H1 (cell line): ENCODE data around the gene FUBP3. TPM values are rescaled to one million over a fixed set of nuclear protein-coding genes. Genes with fewer than 3 reads are reported as not detected.

ENCODE experiments used
- CTCF ChIA-PET: fragments of 300-600 bp; sonication (Branson Sonifier 250); formaldehyde crosslinking; loops from one replicate; lab custom pipeline; 2021; ENCODE audit not compliant: partially characterized antibody; lab: Charles Lee
- POLR2A ChIA-PET: fragments of 300-600 bp; sonication (Branson Sonifier 250); formaldehyde crosslinking; loops from one replicate; lab custom pipeline; 2021; ENCODE audit warnings: inconsistent platforms; ENCODE audit not compliant: partially characterized antibody; lab: Charles Lee
- DNase-seq, 2 experiments: peaks; one replicate each; pipeline versions ENCODE4 v3.0.0 to v3.0.0-alpha.2; 2010 to 2022; ENCODE audit warnings: low spot score in 2 of 2, low read depth in 1 of 2, mixed read lengths in 1 of 2
- FAIRE-seq: peaks from 2 replicates; lab custom pipeline; 2011; peaks lifted over from hg19 to GRCh38; lab: Jason Lieb, UNC
- H2AFZ ChIP-seq: 2 replicates; pipeline ENCODE4 v1.8.1; 2012; ENCODE audit warnings: low read length, inconsistent platforms
- H2AK5ac ChIP-seq: 2 replicates; pipeline ENCODE4 v1.6.1; 2013; ENCODE audit warnings: low read depth, low read length
- H2BK120ac ChIP-seq: replicated peaks from 2 replicates; pipeline ENCODE3; 2013; ENCODE audit warnings: low read depth, low read length, inconsistent platforms
- H2BK12ac ChIP-seq: 2 replicates; pipeline ENCODE4 v1.6.1; 2013; ENCODE audit warnings: low read depth, low read length
- H2BK15ac ChIP-seq: 2 replicates; pipeline ENCODE4 v1.6.1; 2013; ENCODE audit warnings: low read length
- H2BK20ac ChIP-seq: 2 replicates; pipeline ENCODE4 v1.6.1; 2013; ENCODE audit warnings: low read length
- H2BK5ac ChIP-seq: 2 replicates; pipeline ENCODE4 v1.6.1; 2013; ENCODE audit warnings: low read depth, low read length
- H3K14ac ChIP-seq: 2 replicates; pipeline ENCODE4 v1.6.1; 2013; ENCODE audit warnings: inconsistent platforms; ENCODE audit not compliant: insufficient read length
- H3K18ac ChIP-seq: 2 replicates; pipeline ENCODE4 v1.6.1; 2013; ENCODE audit warnings: low read length; ENCODE audit errors: extremely low read depth
- H3K23ac ChIP-seq: 2 replicates; pipeline ENCODE4 v1.6.1; 2013; ENCODE audit warnings: inconsistent platforms; ENCODE audit not compliant: insufficient read length
- H3K23me2 ChIP-seq: 2 replicates; pipeline ENCODE4 v1.6.1; 2013; ENCODE audit warnings: low read depth, low read length
- H3K27ac ChIP-seq: 2 replicates; pipeline ENCODE4 v1.6.1; 2011; ENCODE audit warnings: low read depth, low read length, inconsistent platforms
- H3K27me3 ChIP-seq, 4 experiments: replicated peaks in 1 of 4; 1 replicate in 1 of 4; 2 replicates in 3 of 4; pipeline versions ENCODE4 v1.6.1 to v1.8.1; 2011 to 2013; ENCODE audit warnings: low read length in 3 of 4, mild to moderate bottlenecking in 3 of 4, inconsistent platforms in 2 of 4, mixed read lengths in 2 of 4, moderate library complexity in 1 of 4; ENCODE audit not compliant: control insufficient read depth in 3 of 4, insufficient read depth in 3 of 4; ENCODE audit errors: extremely low read depth in 1 of 4
- H3K36me3 ChIP-seq, 4 experiments: 2 replicates each; pipeline versions ENCODE4 v1.6.1 to v1.8.1; 2011 to 2013; ENCODE audit warnings: mild to moderate bottlenecking in 4 of 4, low read length in 3 of 4, moderate library complexity in 2 of 4, control low read depth in 1 of 4, inconsistent platforms in 1 of 4; ENCODE audit not compliant: insufficient read depth in 4 of 4, control insufficient read depth in 2 of 4
- H3K4ac ChIP-seq: replicated peaks from 2 replicates; pipeline ENCODE3; 2013; ENCODE audit warnings: low read length, low read depth, mixed read lengths, inconsistent platforms; ENCODE audit not compliant: insufficient read length
- H3K4me1 ChIP-seq, 4 experiments: replicated peaks in 1 of 4; 1 replicate in 1 of 4; 2 replicates in 3 of 4; pipeline versions ENCODE4 v1.6.1 to v1.8.1; 2011 to 2013; ENCODE audit warnings: low read length in 3 of 4, inconsistent platforms in 2 of 4, mixed read lengths in 1 of 4; ENCODE audit not compliant: insufficient read depth in 4 of 4, control insufficient read depth in 3 of 4
- H3K4me2 ChIP-seq, 2 experiments: 2 replicates each; pipeline versions ENCODE4 v1.6.1 to v1.8.1; 2011 to 2013; ENCODE audit warnings: low read depth in 2 of 2, low read length in 2 of 2, control low read depth in 1 of 2, inconsistent platforms in 1 of 2, mild to moderate bottlenecking in 1 of 2; ENCODE audit not compliant: insufficient read depth in 1 of 2
- H3K4me3 ChIP-seq, 4 experiments: fragments of 200-600, 300-600 bp in 1 of 4; sonication (generic), shearing (Covaris generic), sonication (Bioruptor Twin) in 1 of 4; 2 replicates each; pipeline versions ENCODE4 v1.5.1 to v1.8.1; 2011 to 2016; ENCODE audit warnings: low read length in 4 of 4, low read depth in 3 of 4, control low read depth in 2 of 4, inconsistent platforms in 2 of 4, mild to moderate bottlenecking in 2 of 4, mixed read lengths in 1 of 4, moderate library complexity in 1 of 4; ENCODE audit not compliant: insufficient read depth in 2 of 4; ENCODE audit errors: extremely low read depth in 1 of 4
- H3K56ac ChIP-seq: replicated peaks from 2 replicates; pipeline ENCODE3; 2013; ENCODE audit warnings: low read depth, mild to moderate bottlenecking, mixed read lengths, low read length, inconsistent platforms; ENCODE audit not compliant: insufficient read length
- H3K79me1 ChIP-seq: 2 replicates; pipeline ENCODE4 v1.6.1; 2013; ENCODE audit warnings: low read depth, low read length, control low read depth
- H3K79me2 ChIP-seq, 2 experiments: 2 replicates each; pipeline versions ENCODE4 v1.6.1 to v1.8.1; 2012 to 2013; ENCODE audit warnings: low read length in 2 of 2, mild to moderate bottlenecking in 2 of 2, inconsistent platforms in 1 of 2; ENCODE audit not compliant: insufficient read depth in 2 of 2, control insufficient read depth in 1 of 2
- H3K9ac ChIP-seq, 4 experiments: replicated peaks in 1 of 4; 1 replicate in 1 of 4; 2 replicates in 3 of 4; pipeline versions ENCODE4 v1.6.1 to v1.8.1; 2011 to 2013; ENCODE audit warnings: low read depth in 3 of 4, low read length in 3 of 4, control low read depth in 2 of 4, mild to moderate bottlenecking in 2 of 4, moderate library complexity in 2 of 4, inconsistent platforms in 1 of 4; ENCODE audit errors: extremely low read depth in 1 of 4
- H3K9me3 ChIP-seq, 2 experiments: 2 replicates each; pipeline versions ENCODE4 v1.6.1 to v1.8.1; 2012 to 2013; ENCODE audit warnings: mild to moderate bottlenecking in 2 of 2, moderate library complexity in 2 of 2, control low read depth in 1 of 2, inconsistent platforms in 1 of 2, low read depth in 1 of 2, low read length in 1 of 2, mixed read lengths in 1 of 2; ENCODE audit not compliant: insufficient read depth in 2 of 2
- H4K20me1 ChIP-seq, 2 experiments: replicated peaks in 1 of 2; 2 replicates each; pipeline versions ENCODE3 to v1.8.1; 2011 to 2013; ENCODE audit warnings: inconsistent platforms in 2 of 2, low read length in 2 of 2, mild to moderate bottlenecking in 1 of 2; ENCODE audit not compliant: insufficient read depth in 2 of 2, control insufficient read depth in 1 of 2
- H4K5ac ChIP-seq: 2 replicates; pipeline ENCODE4 v1.6.1; 2013; ENCODE audit warnings: low read length, low read depth, mixed read lengths, inconsistent platforms; ENCODE audit not compliant: insufficient read length
- H4K8ac ChIP-seq: 2 replicates; pipeline ENCODE4 v1.8.0; 2013; ENCODE audit warnings: mild to moderate bottlenecking, moderate library complexity, low read length, inconsistent platforms; ENCODE audit not compliant: insufficient read depth; ENCODE audit errors: extremely low read depth
- H4K91ac ChIP-seq: replicated peaks from 2 replicates; pipeline ENCODE3; 2013; ENCODE audit warnings: low read length, mixed read lengths, inconsistent platforms; ENCODE audit not compliant: insufficient read length
- ATF3 ChIP-seq: IDR thresholded peaks from 2 replicates; pipeline ENCODE4 v1.6.1; 2011; ENCODE audit warnings: low read depth, mild to moderate bottlenecking, low read length; ENCODE audit not compliant: insufficient read depth
- CREB1 ChIP-seq: IDR thresholded peaks from 2 replicates; pipeline ENCODE4 v1.6.1; 2012; ENCODE audit warnings: inconsistent platforms
- NANOG ChIP-seq: IDR thresholded peaks from 2 replicates; pipeline ENCODE4 v1.6.1; 2011; ENCODE audit warnings: low read length, low read depth, mild to moderate bottlenecking, inconsistent platforms; ENCODE audit not compliant: insufficient read depth, poor library complexity, severe bottlenecking
- RXRA ChIP-seq: IDR thresholded peaks from 2 replicates; pipeline ENCODE4 v1.6.1; 2011; ENCODE audit warnings: low read depth, mild to moderate bottlenecking, low read length, moderate library complexity; ENCODE audit not compliant: insufficient read depth
- SP1 ChIP-seq: IDR thresholded peaks from 2 replicates; pipeline ENCODE4 v1.6.1; 2011; ENCODE audit warnings: low read depth, low read length
- WGBS, 2 experiments: shearing (Covaris generic) in 1 of 2; methylation state at CpG; one replicate each; pipeline versions ENCODE4 v1.1.6 to v1.1.7; 2013 to 2015; ENCODE audit warnings: low lambda C conversion rate in 2 of 2, mixed read lengths in 2 of 2, inconsistent platforms in 1 of 2, low coverage in 1 of 2, missing lambda C conversion rate in 1 of 2; ENCODE audit not compliant: insufficient replicate concordance in 2 of 2, insufficient coverage in 1 of 2, insufficient read length in 1 of 2; ENCODE audit errors: extremely low coverage in 1 of 2, missing lambda C conversion rate in 1 of 2; 5-methylcytosine and 5-hydroxymethylcytosine counted together
- polyA plus RNA-seq, 7 experiments: library from polyadenylated mRNA; depleted of rRNA in 3 of 7; stranded (reverse) in 5 of 7; unstranded in 2 of 7; fragments of >200 nt in 5 of 7; fragments of 200-250 nt in 2 of 7; gene quantifications; 1 replicate in 5 of 7; 2 replicates in 1 of 7; 4 replicates in 1 of 7; pipeline versions ENCODE4 v1.2.1 to v1.2.3, GENCODE V29; 2011 to 2013; ENCODE audit warnings: missing spikeins in 2 of 7, mixed read lengths in 2 of 7
- total RNA-seq: library from RNA; stranded (reverse); fragmentation: NEBNext Ultra II Directional; extraction: Animal tissue kit (Norgen Biotek cat#: 25700); gene quantifications from 2 replicates; pipeline ENCODE4 v1.2.1, GENCODE V29; 2021

Gene FUBP3
- total and polyA plus RNA-seq, 2 of the 8 experiments (the other 6 are each of a cell fraction or from before 2014, with no cell fraction given), result 23.7 to 76.4 TPM

DNA sequence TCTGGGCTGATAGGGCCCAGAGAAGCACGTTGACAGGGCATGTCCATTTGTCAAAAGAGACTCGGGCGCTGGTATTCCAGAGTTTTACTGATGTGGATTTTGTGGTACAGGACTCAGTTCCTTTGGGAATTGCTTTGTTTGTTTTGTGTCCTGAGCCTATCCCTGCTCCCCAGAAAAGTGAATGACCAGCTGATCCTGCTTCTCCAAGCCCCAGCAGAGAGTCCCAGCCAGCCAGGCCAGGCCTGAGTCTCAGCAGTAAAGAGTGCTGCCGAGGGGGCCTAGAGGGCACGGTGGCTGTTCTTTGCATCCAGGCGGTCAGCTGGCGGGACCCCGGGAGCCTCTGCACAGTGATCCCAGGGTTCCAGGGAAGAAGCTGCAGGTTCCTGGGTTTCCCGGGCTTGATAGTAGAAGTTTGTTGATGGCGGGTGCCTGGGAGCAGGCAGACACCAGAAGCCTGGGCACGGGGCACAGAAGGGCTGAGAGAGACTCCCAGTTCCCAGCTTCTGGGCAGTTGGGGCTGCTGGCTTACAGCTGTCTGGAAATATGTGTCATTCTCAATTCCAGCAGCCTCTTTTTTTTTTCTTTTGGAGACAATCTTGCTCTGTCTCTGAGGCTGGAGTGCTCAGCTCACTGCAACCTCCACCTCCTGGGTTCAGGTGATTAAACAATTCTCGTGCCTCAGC, 93.7 kb downstream of the FUBP3 start:
- Histone ChIP-seq H3K79me1 (no peaks in the 10 kb centered on the region), H2AFZ (no peak overlapping the region), H2BK120ac (no peak overlapping the region), H3K23me2 (no peaks in the 10 kb centered on the region), H3K36me3 (no peaks in the 10 kb centered on the region), H2BK15ac (no peak overlapping the region), H2AK5ac (no peak overlapping the region), H3K9ac (no peak overlapping the region), H4K20me1 (peaks cover 0 to 2% of the 10 kb centered on the region in 2 experiments), H3K56ac (no peak overlapping the region), H3K27me3 (peaks cover 9 to 23% (median 17%) of the 10 kb centered on the region in 4 experiments), H2BK5ac (no peak overlapping the region), H4K5ac (no peak overlapping the region), H3K9me3 (no peaks in the 10 kb centered on the region), H3K4me2 (no peak overlapping the region), H3K4ac (no peak overlapping the region), H3K18ac (no peak overlapping the region), H3K79me2 (no peaks in the 10 kb centered on the region), H2BK12ac (no peak overlapping the region), H2BK20ac (no peak overlapping the region), H3K4me1 (no peaks in the 10 kb centered on the region; a peak in 1 of 7 replicates), H4K91ac (no peak overlapping the region), H3K14ac (no peak overlapping the region), H3K23ac (no peak overlapping the region), H3K4me3 (no peak overlapping the region), H4K8ac (no peak overlapping the region), H3K27ac (no peak overlapping the region)
- WGBS, 2 experiments, result 82% methylated on average over 12 of the region's 12 CpGs; no CpG with 5 or more reads in 1 of the 2 experiments
- ChIA-PET CTCF (interaction anchor here (0.6 to 3.1 kb wide), 6 partner anchors 9 to 212 kb away, joined by 3 to 11 read pairs (median 6); no protein-coding TSS in a partner anchor), POLR2A (no interaction called here)
- TF ChIP-seq SP1, result no peak
- TF ChIP-seq CREB1, result no peak
- no peak for TF ChIP-seq ATF3
- no peak for TF ChIP-seq NANOG
- TF ChIP-seq RXRA, result no peak
- FAIRE-seq (no peak), DNase-seq (no peak)
